HCT116 (cell line): ENCODE results near the gene FOXF2. TPM values are rescaled to one million over a fixed set of nuclear protein-coding genes. Genes with fewer than 3 reads are reported as not detected.

Experiments used
- ATAC-seq: fragments of 200-7000 bp; cut with Tn5 transposase; 2 replicates; pipeline ENCODE4 v1.9.1; 2020; ENCODE audit warnings: mild to moderate bottlenecking, moderate library complexity
- BruUV-seq: library from RNA; stranded (reverse); fragments of 400-500 nt; replicated peaks from 2 replicates; lab custom pipeline; 2021; lab: Mats Ljungman, UMichigan
- CTCF ChIA-PET: fragments of 300-600 bp; sonication (Branson Sonifier 250); formaldehyde crosslinking; loops from one replicate; lab custom pipeline; 2021; ENCODE audit warnings: antibody characterized with exemption; lab: Charles Lee
- POLR2A ChIA-PET: fragments of 300-600, 350-600 bp; sonication (Branson Sonifier 250); formaldehyde crosslinking; loops from one replicate; lab custom pipeline; 2021; ENCODE audit warnings: antibody characterized with exemption; lab: Charles Lee
- RAD21 ChIA-PET, 2 experiments: fragments of 300-600 bp; sonication (Branson Sonifier 250); formaldehyde crosslinking; loops; one replicate each; lab custom pipeline; 2023; ENCODE audit warnings: low total read pairs in 2 of 2; ENCODE audit not compliant: uncharacterized antibody in 2 of 2, unreplicated experiment in 2 of 2, low non-redundant PET in 1 of 2; lab: Charles Lee
- DNase-seq: peaks from one replicate; pipeline ENCODE4 v3.0.0-alpha.2; 2010; ENCODE audit warnings: low read depth, low spot score
- H2AFZ ChIP-seq: fragments of 200-600 bp; shearing (Covaris generic), sonication (generic); 2 replicates; pipeline ENCODE4 v1.6.1; 2017; ENCODE audit warnings: low read depth, mixed run types, mixed read lengths, antibody characterized with exemption, low read length; ENCODE audit not compliant: poor library complexity, severe bottlenecking
- H3K27ac ChIP-seq: 2 replicates; pipeline ENCODE4 v1.5.1; 2012; ENCODE audit warnings: low read depth, low read length
- H3K27me3 ChIP-seq: fragments of 200-600 bp; sonication (generic); 2 replicates; pipeline ENCODE4 v1.6.1; 2016; ENCODE audit warnings: mixed run types, low read length, mixed read lengths; ENCODE audit not compliant: insufficient read depth
- H3K36me3 ChIP-seq, 2 experiments: fragments of 200-500 bp in 1 of 2; fragments of 200-600 bp in 1 of 2; sonication (Bioruptor generic) in 1 of 2; sonication (generic) in 1 of 2; 2 replicates each; pipeline versions ENCODE4 v1.5.1 to v1.6.1; 2014 to 2016; ENCODE audit warnings: low read length in 2 of 2, inconsistent platforms in 1 of 2, mixed read lengths in 1 of 2, mixed run types in 1 of 2; ENCODE audit not compliant: insufficient read depth in 2 of 2, control insufficient read depth in 1 of 2
- H3K4me1 ChIP-seq, 2 experiments: fragments of 200-600 bp in 1 of 2; sonication (generic) in 1 of 2; 2 replicates each; pipeline versions ENCODE4 v1.5.1 to v1.6.1; 2012 to 2017; ENCODE audit warnings: low read length in 2 of 2, inconsistent platforms in 1 of 2, mild to moderate bottlenecking in 1 of 2, mixed read lengths in 1 of 2, mixed run types in 1 of 2, moderate library complexity in 1 of 2; ENCODE audit not compliant: insufficient read depth in 2 of 2, control insufficient read depth in 1 of 2
- H3K4me2 ChIP-seq: fragments of 200-600 bp; sonication (generic); 2 replicates; pipeline ENCODE4 v1.6.1; 2017; ENCODE audit warnings: mixed run types, low read length, mixed read lengths
- H3K4me3 ChIP-seq, 2 experiments: fragments of 200-600 bp in 1 of 2; sonication (generic) in 1 of 2; replicated peaks in 1 of 2; 2 replicates each; pipeline ENCODE4 v1.5.1; 2011 to 2016; ENCODE audit warnings: low read length in 2 of 2, control low read depth in 1 of 2, low read depth in 1 of 2, mild to moderate bottlenecking in 1 of 2, mixed read lengths in 1 of 2, mixed run types in 1 of 2
- H3K79me2 ChIP-seq: fragments of 200-600 bp; sonication (generic); 2 replicates; pipeline ENCODE4 v1.6.1; 2017; ENCODE audit warnings: mild to moderate bottlenecking, mixed run types, low read length, moderate library complexity, mixed read lengths; ENCODE audit not compliant: insufficient read depth
- H3K9ac ChIP-seq: fragments of 200-600 bp; sonication (generic); 2 replicates; pipeline ENCODE4 v1.6.1; 2016; ENCODE audit warnings: low read length, mixed read lengths
- H3K9me2 ChIP-seq: fragments of 200-600 bp; sonication (generic), shearing (Covaris generic); 2 replicates; pipeline ENCODE4 v1.6.1; 2017; ENCODE audit warnings: mixed run types, mild to moderate bottlenecking, moderate library complexity; ENCODE audit not compliant: insufficient read depth
- H3K9me3 ChIP-seq, 2 experiments: fragments of 200-500 bp in 1 of 2; fragments of 200-600 bp in 1 of 2; sonication (Bioruptor generic) in 1 of 2; sonication (generic) in 1 of 2; 2 replicates each; pipeline ENCODE4 v1.6.1; 2014 to 2017; ENCODE audit warnings: low read length in 2 of 2, mixed read lengths in 2 of 2, inconsistent platforms in 1 of 2, low read depth in 1 of 2, mild to moderate bottlenecking in 1 of 2, mixed run types in 1 of 2, moderate library complexity in 1 of 2; ENCODE audit not compliant: control insufficient read depth in 1 of 2, insufficient read depth in 1 of 2
- H4K20me1 ChIP-seq: fragments of 200-600 bp; sonication (generic), shearing (Covaris generic); 2 replicates; pipeline ENCODE4 v1.6.1; 2017; ENCODE audit warnings: mixed run types, mild to moderate bottlenecking, moderate library complexity; ENCODE audit not compliant: insufficient read depth
- CBX3 ChIP-seq: IDR thresholded peaks from 2 replicates; pipeline ENCODE4 v1.6.1; 2012; ENCODE audit warnings: low read depth
- CTCF ChIP-seq, 3 experiments: fragments of 200-600 bp in 1 of 3; sonication (generic) in 1 of 3; IDR thresholded peaks in 2 of 3; conservative IDR thresholded peaks in 1 of 3; 2 replicates each; pipeline ENCODE4 v1.5.1; 2012 to 2017; ENCODE audit warnings: low read depth in 2 of 3, low read length in 2 of 3, antibody characterized with exemption in 1 of 3, borderline replicate concordance in 1 of 3, control low read depth in 1 of 3, mild to moderate bottlenecking in 1 of 3, mixed read lengths in 1 of 3, mixed run types in 1 of 3, moderate library complexity in 1 of 3; ENCODE audit not compliant: insufficient read depth in 1 of 3
- EZH2 ChIP-seq: fragments of 200-600 bp; sonication (generic); IDR thresholded peaks from 2 replicates; pipeline ENCODE4 v1.6.1; 2017; ENCODE audit warnings: antibody characterized with exemption, mixed run types
- FOSL1 ChIP-seq: IDR thresholded peaks from 2 replicates; pipeline ENCODE4 v1.6.1; 2012; ENCODE audit warnings: low read depth
- JUND ChIP-seq: IDR thresholded peaks from 2 replicates; pipeline ENCODE4 v1.6.1; 2012
- POLR2AphosphoS5 ChIP-seq: IDR thresholded peaks from 2 replicates; pipeline ENCODE4 v1.6.1; 2011; ENCODE audit warnings: mild to moderate bottlenecking, low read depth, low read length, moderate library complexity
- SP1 ChIP-seq: IDR thresholded peaks from 2 replicates; pipeline ENCODE4 v1.6.1; 2012; ENCODE audit warnings: low read depth
- SRF ChIP-seq: IDR thresholded peaks from 2 replicates; pipeline ENCODE4 v1.6.1; 2012; ENCODE audit warnings: low read depth
- TCF7L2 ChIP-seq: IDR thresholded peaks from 2 replicates; pipeline ENCODE4 v1.7.0; 2011; ENCODE audit warnings: borderline replicate concordance, inconsistent platforms; ENCODE audit not compliant: insufficient read depth, insufficient read length; ENCODE audit errors: extremely low read depth
- YY1 ChIP-seq: IDR thresholded peaks from 2 replicates; pipeline ENCODE4 v1.6.1; 2011; ENCODE audit warnings: low read length, low read depth, moderate library complexity, mild to moderate bottlenecking; ENCODE audit not compliant: insufficient replicate concordance; ENCODE audit errors: extremely low read depth
- ZFX ChIP-seq: fragments of 450-650 bp; IDR thresholded peaks from 2 replicates; pipeline ENCODE4 v1.6.1; 2017
- ZNF274 ChIP-seq: fragments of 200-500 bp; sonication (Bioruptor generic); IDR thresholded peaks from 2 replicates; pipeline ENCODE4 v1.6.1; 2014; ENCODE audit warnings: mild to moderate bottlenecking, low read depth, low read length, inconsistent platforms
- intact Hi-C: fragments of 100-400 bp; cut with micrococcal nuclease; formaldehyde crosslinking; loops from 2 replicates; pipeline ENCODE4 v1.10.0; 2022
- total RNA-seq: library from RNA; stranded (reverse); gene quantifications from one replicate; pipeline ENCODE4 v1.2.1, GENCODE V29; 2021; ENCODE audit not compliant: unreplicated experiment

Gene FOXF2
- total RNA-seq, 1 experiment from 2014 or later = not detected

DNA sequence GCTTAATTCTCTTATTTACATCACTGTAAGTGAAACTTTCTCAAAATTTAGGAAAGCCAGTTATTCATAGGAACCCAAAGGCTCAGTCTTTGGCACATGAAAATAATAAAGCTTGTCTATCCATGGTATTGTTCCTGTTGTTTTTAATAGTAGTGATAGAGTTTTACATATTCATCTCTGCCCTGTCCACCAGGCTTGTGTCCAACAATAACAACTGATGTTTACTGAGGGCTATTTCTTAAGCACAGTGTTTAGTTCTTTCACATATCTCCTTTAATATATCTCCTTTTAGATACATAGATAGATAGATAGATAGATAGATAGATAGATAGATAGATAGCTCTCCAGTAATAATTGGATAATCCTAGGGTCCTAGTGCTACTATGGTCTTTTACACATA, 43.3 kb upstream of the FOXF2 start:
- ATAC-seq = no peak
- Histone ChIP-seq H3K27ac (no peak overlapping the region), H4K20me1 (no peaks in the 10 kb centered on the region), H3K9me3 (0 out of 4 replicates have a peak, but pooled peaks cover 0 to 3% of the 10 kb centered on the region in 2 experiments), H3K9ac (no peak overlapping the region), H3K4me1 (peaks cover 0 to 4% of the 10 kb centered on the region in 2 experiments; a peak in 1 of 4 replicates), H3K9me2 (no peaks in the 10 kb centered on the region), H3K79me2 (no peaks in the 10 kb centered on the region), H3K4me3 (no peak overlapping the region), H3K4me2 (no peak overlapping the region), H2AFZ (no peak overlapping the region), H3K36me3 (no peaks in the 10 kb centered on the region), H3K27me3 (no peaks in the 10 kb centered on the region)
- ChIA-PET RAD21 (no interaction called here), POLR2A (no interaction called here), CTCF (interaction anchor here (1.6 kb wide), 1 partner anchor 10 kb away, joined by 5 read pairs; no protein-coding TSS in a partner anchor)
- no TSS peak for BruUV-seq
- intact Hi-C loops = no loop called here
- no peak for TF ChIP-seq TCF7L2
- TF ChIP-seq CTCF (IDR thresholded peaks at IDR 0.05 in 2 of 3, conservative IDR thresholded peaks at IDR 0.05 in 1 of 3; ENCODE audit: borderline replicate concordance in 1 of 3, insufficient read depth in 1 of 3, low read depth in 2 of 3, low read length in 2 of 3) = no peak
- no peak for TF ChIP-seq SP1
- no peak for TF ChIP-seq CBX3
- DNase-seq = no peak

GRCh38 chr6:1346558-1347091, 42.8 kb upstream of the FOXF2 start:
- no TSS peak for BruUV-seq
- peaks cover 0 to 4% of the 10 kb centered on the region in 2 experiments; a peak in 1 of 4 replicates for H3K4me1 ChIP-seq
- TF ChIP-seq ZFX (no peak), ZNF274 (no peak), EZH2 (no peak), POLR2AphosphoS5 (no peak), JUND (no peak), SRF (no peak), FOSL1 (no peak), YY1 (no peak)
- TF ChIP-seq, all 23 proteins: peak for 0
- Histone ChIP-seq H3K27me3 (no peaks in the 10 kb centered on the region), H2AFZ (no peak overlapping the region), H3K9me3 (peaks cover 4 to 7% of the 10 kb centered on the region in 2 experiments; a peak in 2 of 4 replicates), H4K20me1 (no peaks in the 10 kb centered on the region), H3K79me2 (no peaks in the 10 kb centered on the region), H3K4me2 (no peak overlapping the region), H3K9me2 (no peaks in the 10 kb centered on the region), H3K9ac (no peak overlapping the region), H3K36me3 (no peaks in the 10 kb centered on the region), H3K27ac (no peak overlapping the region), H3K4me3 (no peak overlapping the region)
- POLR2A ChIA-PET = no interaction called here
- DNase-seq = no peak
- RAD21 ChIA-PET = interaction anchor here in 1 of 2 experiments (0.8 kb wide), 1 partner anchor 1158 kb away, joined by 3 read pairs; no protein-coding TSS in a partner anchor
- CTCF ChIA-PET = interaction anchor here (1.6 kb wide), 1 partner anchor 10 kb away, joined by 5 read pairs; no protein-coding TSS in a partner anchor
- ATAC-seq = no peak
- intact Hi-C loops = no loop called here
